ENCODE results near the gene TUBA4B.

DNA sequence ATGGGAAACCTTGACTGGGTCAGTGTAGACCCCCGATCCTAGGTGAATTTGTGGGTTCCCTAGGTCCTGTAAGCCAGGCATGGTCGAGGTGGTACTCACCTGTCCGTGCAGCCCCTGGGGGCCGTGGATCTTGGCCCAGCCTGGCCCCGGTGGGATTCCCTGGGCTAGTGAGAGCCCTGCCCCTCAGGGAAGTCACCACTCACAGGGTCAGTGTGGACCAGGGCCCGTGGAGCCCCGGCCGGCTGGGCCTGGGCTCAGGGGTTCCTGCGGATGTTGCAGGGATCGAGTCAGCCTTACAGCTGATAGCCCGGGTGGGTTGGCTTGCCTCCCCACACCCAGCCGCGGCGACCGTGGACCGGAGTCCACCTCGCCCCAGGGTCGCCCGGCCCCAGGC lies 24.1 kb upstream of the TUBA4B start:
- TF ChIP-seq POLR2AphosphoS5 (IDR thresholded peaks at IDR 0.05; ENCODE audit: low read depth) (no peak), GABPA (IDR thresholded peaks at IDR 0.05; ENCODE audit: low read depth) (no peak), SPI1 (IDR thresholded peaks at IDR 0.05; ENCODE audit: borderline replicate concordance, low read depth) (no peak)
- TF ChIP-seq, protein P1, sequence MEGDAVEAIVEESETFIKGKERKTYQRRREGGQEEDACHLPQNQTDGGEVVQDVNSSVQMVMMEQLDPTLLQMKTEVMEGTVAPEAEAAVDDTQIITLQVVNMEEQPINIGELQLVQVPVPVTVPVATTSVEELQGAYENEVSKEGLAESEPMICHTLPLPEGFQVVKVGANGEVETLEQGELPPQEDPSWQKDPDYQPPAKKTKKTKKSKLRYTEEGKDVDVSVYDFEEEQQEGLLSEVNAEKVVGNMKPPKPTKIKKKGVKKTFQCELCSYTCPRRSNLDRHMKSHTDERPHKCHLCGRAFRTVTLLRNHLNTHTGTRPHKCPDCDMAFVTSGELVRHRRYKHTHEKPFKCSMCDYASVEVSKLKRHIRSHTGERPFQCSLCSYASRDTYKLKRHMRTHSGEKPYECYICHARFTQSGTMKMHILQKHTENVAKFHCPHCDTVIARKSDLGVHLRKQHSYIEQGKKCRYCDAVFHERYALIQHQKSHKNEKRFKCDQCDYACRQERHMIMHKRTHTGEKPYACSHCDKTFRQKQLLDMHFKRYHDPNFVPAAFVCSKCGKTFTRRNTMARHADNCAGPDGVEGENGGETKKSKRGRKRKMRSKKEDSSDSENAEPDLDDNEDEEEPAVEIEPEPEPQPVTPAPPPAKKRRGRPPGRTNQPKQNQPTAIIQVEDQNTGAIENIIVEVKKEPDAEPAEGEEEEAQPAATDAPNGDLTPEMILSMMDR (IDR thresholded peaks at IDR 0.05; ENCODE audit: insufficient read depth, low read length): no peak
- TF ChIP-seq, protein P2, sequence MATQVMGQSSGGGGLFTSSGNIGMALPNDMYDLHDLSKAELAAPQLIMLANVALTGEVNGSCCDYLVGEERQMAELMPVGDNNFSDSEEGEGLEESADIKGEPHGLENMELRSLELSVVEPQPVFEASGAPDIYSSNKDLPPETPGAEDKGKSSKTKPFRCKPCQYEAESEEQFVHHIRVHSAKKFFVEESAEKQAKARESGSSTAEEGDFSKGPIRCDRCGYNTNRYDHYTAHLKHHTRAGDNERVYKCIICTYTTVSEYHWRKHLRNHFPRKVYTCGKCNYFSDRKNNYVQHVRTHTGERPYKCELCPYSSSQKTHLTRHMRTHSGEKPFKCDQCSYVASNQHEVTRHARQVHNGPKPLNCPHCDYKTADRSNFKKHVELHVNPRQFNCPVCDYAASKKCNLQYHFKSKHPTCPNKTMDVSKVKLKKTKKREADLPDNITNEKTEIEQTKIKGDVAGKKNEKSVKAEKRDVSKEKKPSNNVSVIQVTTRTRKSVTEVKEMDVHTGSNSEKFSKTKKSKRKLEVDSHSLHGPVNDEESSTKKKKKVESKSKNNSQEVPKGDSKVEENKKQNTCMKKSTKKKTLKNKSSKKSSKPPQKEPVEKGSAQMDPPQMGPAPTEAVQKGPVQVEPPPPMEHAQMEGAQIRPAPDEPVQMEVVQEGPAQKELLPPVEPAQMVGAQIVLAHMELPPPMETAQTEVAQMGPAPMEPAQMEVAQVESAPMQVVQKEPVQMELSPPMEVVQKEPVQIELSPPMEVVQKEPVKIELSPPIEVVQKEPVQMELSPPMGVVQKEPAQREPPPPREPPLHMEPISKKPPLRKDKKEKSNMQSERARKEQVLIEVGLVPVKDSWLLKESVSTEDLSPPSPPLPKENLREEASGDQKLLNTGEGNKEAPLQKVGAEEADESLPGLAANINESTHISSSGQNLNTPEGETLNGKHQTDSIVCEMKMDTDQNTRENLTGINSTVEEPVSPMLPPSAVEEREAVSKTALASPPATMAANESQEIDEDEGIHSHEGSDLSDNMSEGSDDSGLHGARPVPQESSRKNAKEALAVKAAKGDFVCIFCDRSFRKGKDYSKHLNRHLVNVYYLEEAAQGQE (IDR thresholded peaks at IDR 0.05; ENCODE audit: insufficient replicate concordance, low read depth): no peak
